Uterus (tissue), 2 donors: ENCODE measurements around the gene TRAT1.

Source experiments
- CTCF ChIP-seq, 4 experiments: fragments of 200-600 bp in 2 of 4; fragments of 450-650 bp in 2 of 4; sonication (generic) in 2 of 4; IDR thresholded peaks; one replicate each; pipeline ENCODE4 v1.5.1; 2016 to 2019; ENCODE audit warnings: antibody characterized with exemption in 4 of 4, mild to moderate bottlenecking in 2 of 4, moderate library complexity in 1 of 4
- POLR2A ChIP-seq, 2 donors: fragments of 450-650 bp; IDR thresholded peaks; one replicate each; pipeline ENCODE4 v1.6.1; 2016; ENCODE audit warnings: antibody characterized with exemption in 2 of 2, mild to moderate bottlenecking in 1 of 2, moderate library complexity in 1 of 2

- TF ChIP-seq CTCF (IDR thresholded peaks at IDR 0.05) (no peak), POLR2A (IDR thresholded peaks at IDR 0.05) (no peak)
Observed at GRCh38 chr3:108780235-108780634, 42.4 kb upstream of the TRAT1 start.
